Natural killer cell (primary cell): ENCODE data around the gene PRKCB. TPM values are rescaled to one million over a fixed set of nuclear protein-coding genes. Genes with fewer than 3 reads are reported as not detected.
A peak's percentile ranks its signal among the peaks of the same experiment; 100 is the strongest.

Experiments
- ATAC-seq, 3 donors: fragments of 150-1000 bp in 2 of 3; fragments of 200-7000 bp in 1 of 3; cut with Tn5 transposase; 1 replicate in 1 of 3; 2 replicates in 2 of 3; pipeline ENCODE4 v1.10.0; 2021; ENCODE audit warnings: mild to moderate bottlenecking in 2 of 3, moderate library complexity in 2 of 3
- DNase-seq, 2 donors: peaks; one replicate each; pipeline versions ENCODE4 v3.0.0 to v3.0.0-alpha.2; 2013 to 2021; ENCODE audit warnings: mixed read lengths in 1 of 2
- H3K27ac ChIP-seq: one replicate; pipeline ENCODE4 v1.5.1; 2013; ENCODE audit warnings: mild to moderate bottlenecking, low read length
- H3K27me3 ChIP-seq: one replicate; pipeline ENCODE4 v1.6.1; 2013; ENCODE audit warnings: low read length; ENCODE audit not compliant: control insufficient read depth, insufficient read depth
- H3K36me3 ChIP-seq: one replicate; pipeline ENCODE4 v1.6.1; 2013; ENCODE audit warnings: low read length; ENCODE audit not compliant: control insufficient read depth, insufficient read depth
- H3K4me1 ChIP-seq: one replicate; pipeline ENCODE4 v1.6.1; 2013; ENCODE audit warnings: low read length; ENCODE audit not compliant: control insufficient read depth, insufficient read depth
- H3K4me3 ChIP-seq: one replicate; pipeline ENCODE4 v1.5.1; 2013; ENCODE audit warnings: low read length
- H3K9me3 ChIP-seq: one replicate; pipeline ENCODE4 v1.6.1; 2013; ENCODE audit warnings: low read length; ENCODE audit not compliant: control insufficient read depth, insufficient read depth
- H3K27ac Mint-ChIP-seq, 2 donors: one replicate each; pipeline ENCODE4 v1.8.0; 2022; ENCODE audit warnings: mild to moderate bottlenecking in 2 of 2, mixed read lengths in 2 of 2, moderate library complexity in 1 of 2
- H3K27me3 Mint-ChIP-seq, 2 donors: one replicate each; pipeline ENCODE4 v1.8.0; 2022; ENCODE audit warnings: low read depth in 2 of 2, mixed read lengths in 2 of 2
- H3K36me3 Mint-ChIP-seq: one replicate; pipeline ENCODE4 v1.8.0; 2022; ENCODE audit warnings: mixed read lengths
- H3K4me1 Mint-ChIP-seq, 2 donors: one replicate each; pipeline ENCODE4 v1.8.0; 2022; ENCODE audit warnings: mixed read lengths in 2 of 2
- H3K4me3 Mint-ChIP-seq: one replicate; pipeline ENCODE4 v1.8.0; 2022; ENCODE audit warnings: mild to moderate bottlenecking, moderate library complexity, mixed read lengths
- H3K9me3 Mint-ChIP-seq, 2 donors: one replicate each; pipeline ENCODE4 v1.8.0; 2022; ENCODE audit warnings: mixed read lengths in 2 of 2
- WGBS: methylation state at CpG from one replicate; pipeline ENCODE4 v1.1.7; 2013; ENCODE audit warnings: missing lambda C conversion rate; ENCODE audit not compliant: insufficient coverage; 5-methylcytosine and 5-hydroxymethylcytosine counted together
- intact Hi-C: fragments of 100-400 bp; cut with micrococcal nuclease; formaldehyde crosslinking; loops from one replicate; pipeline ENCODE4 v1.14.2; 2022
- total RNA-seq, 4 donors: library from RNA; stranded (reverse); fragments of 120-200 nt in 1 of 4; gene quantifications; one replicate each; pipeline versions ENCODE4 v1.2.3 to v1.2.4, GENCODE V29; 2013 to 2022
- TF ChIP-seq, protein P1 (sequence below): fragments of 200-600 bp; IDR thresholded peaks from one replicate; pipeline ENCODE4 v1.8.0; 2022; ENCODE audit warnings: antibody characterized with exemption

PRKCB gene
- total RNA-seq, 3 donors from 2014 or later (not counting 1 experiment from before 2014, with no cell fraction given): 182 to 222 (median 183) TPM

DNA sequence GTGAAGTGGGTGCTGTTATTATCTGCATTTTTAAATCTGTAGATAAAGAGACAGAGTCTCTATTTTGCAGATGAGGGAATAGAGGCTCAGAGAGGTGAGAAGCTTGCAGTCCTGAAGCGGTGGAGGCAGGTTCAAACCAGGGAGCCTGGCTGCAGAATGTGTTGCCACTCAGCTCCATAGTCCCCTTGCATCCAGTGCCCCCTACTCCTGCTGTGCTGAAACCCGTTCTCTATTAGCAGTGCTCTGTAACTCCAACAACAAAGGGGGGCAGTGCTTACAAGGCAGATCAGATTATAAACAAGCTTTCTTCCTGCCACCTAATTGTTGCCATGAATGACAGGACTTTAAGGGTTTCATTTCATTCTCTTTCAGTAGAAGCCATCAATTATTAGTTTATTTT lies 302.2 kb downstream of the PRKCB start:
- H3K27ac Mint-ChIP-seq: peak overlapping the region in 1 of 2 donors; percentile 14
- Histone ChIP-seq H3K36me3 (peaks cover 22% of the 10 kb centered on the region), H3K27ac (no peak overlapping the region), H3K4me1 (no peaks in the 10 kb centered on the region), H3K4me3 (no peak overlapping the region), H3K9me3 (no peaks in the 10 kb centered on the region), H3K27me3 (no peaks in the 10 kb centered on the region)
- peaks cover 30 to 35% of the 10 kb centered on the region in 2 donors for H3K4me1 Mint-ChIP-seq
- TF ChIP-seq, protein P1, sequence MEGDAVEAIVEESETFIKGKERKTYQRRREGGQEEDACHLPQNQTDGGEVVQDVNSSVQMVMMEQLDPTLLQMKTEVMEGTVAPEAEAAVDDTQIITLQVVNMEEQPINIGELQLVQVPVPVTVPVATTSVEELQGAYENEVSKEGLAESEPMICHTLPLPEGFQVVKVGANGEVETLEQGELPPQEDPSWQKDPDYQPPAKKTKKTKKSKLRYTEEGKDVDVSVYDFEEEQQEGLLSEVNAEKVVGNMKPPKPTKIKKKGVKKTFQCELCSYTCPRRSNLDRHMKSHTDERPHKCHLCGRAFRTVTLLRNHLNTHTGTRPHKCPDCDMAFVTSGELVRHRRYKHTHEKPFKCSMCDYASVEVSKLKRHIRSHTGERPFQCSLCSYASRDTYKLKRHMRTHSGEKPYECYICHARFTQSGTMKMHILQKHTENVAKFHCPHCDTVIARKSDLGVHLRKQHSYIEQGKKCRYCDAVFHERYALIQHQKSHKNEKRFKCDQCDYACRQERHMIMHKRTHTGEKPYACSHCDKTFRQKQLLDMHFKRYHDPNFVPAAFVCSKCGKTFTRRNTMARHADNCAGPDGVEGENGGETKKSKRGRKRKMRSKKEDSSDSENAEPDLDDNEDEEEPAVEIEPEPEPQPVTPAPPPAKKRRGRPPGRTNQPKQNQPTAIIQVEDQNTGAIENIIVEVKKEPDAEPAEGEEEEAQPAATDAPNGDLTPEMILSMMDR: no peak
- no peak for ATAC-seq
- H3K27me3 Mint-ChIP-seq: no peaks in the 10 kb centered on the region
- H3K36me3 Mint-ChIP-seq: peaks cover 6% of the 10 kb centered on the region
- DNase-seq: no peak
- H3K4me3 Mint-ChIP-seq: no peak overlapping the region
- no peaks in the 10 kb centered on the region for H3K9me3 Mint-ChIP-seq
- 93% methylated on average over 2 of the region's 2 CpGs for WGBS
- intact Hi-C loops: no loop called here

GRCh38 chr16:24138575-24138974 lies 302.8 kb downstream of the PRKCB start:
- no peaks in the 10 kb centered on the region for H3K9me3 ChIP-seq
- Mint-ChIP-seq H3K27me3 (no peaks in the 10 kb centered on the region), H3K27ac (no peak overlapping the region), H3K4me3 (no peak overlapping the region), H3K36me3 (peaks cover 6% of the 10 kb centered on the region), H3K4me1 (peaks cover 26 to 35% of the 10 kb centered on the region in 2 donors), H3K9me3 (no peaks in the 10 kb centered on the region)
- peaks cover 20% of the 10 kb centered on the region for H3K36me3 ChIP-seq
- TF ChIP-seq, protein P1: no peak
- H3K27ac ChIP-seq: no peak overlapping the region
- H3K27me3 ChIP-seq: no peaks in the 10 kb centered on the region
- ATAC-seq: no peak
- H3K4me1 ChIP-seq: no peaks in the 10 kb centered on the region
- WGBS: 82% methylated on average over 2 of the region's 2 CpGs
- no peak overlapping the region for H3K4me3 ChIP-seq
- intact Hi-C loops: no loop called here
- no peak for DNase-seq

- ATAC-seq (no peak), DNase-seq (no peak)
- no peak overlapping the region for H3K4me3 ChIP-seq
- TF ChIP-seq, protein P1: no peak
- Mint-ChIP-seq H3K9me3 (no peaks in the 10 kb centered on the region), H3K4me3 (no peak overlapping the region), H3K36me3 (peaks cover 6% of the 10 kb centered on the region), H3K27me3 (no peaks in the 10 kb centered on the region), H3K4me1 (peaks cover 25 to 41% of the 10 kb centered on the region in 2 donors), H3K27ac (peak overlapping the region in 1 of 2 donors; percentile 32)
- H3K36me3 ChIP-seq: peaks cover 19% of the 10 kb centered on the region
- no peaks in the 10 kb centered on the region for H3K9me3 ChIP-seq
- intact Hi-C loops: no loop called here
- no peaks in the 10 kb centered on the region for H3K4me1 ChIP-seq
- no peaks in the 10 kb centered on the region for H3K27me3 ChIP-seq
- 86% methylated on average over 3 of the region's 3 CpGs for WGBS
- H3K27ac ChIP-seq: no peak overlapping the region
Measured at GRCh38 chr16:24139282-24139681, 303.5 kb downstream of the PRKCB start.

- H3K9me3 ChIP-seq: no peaks in the 10 kb centered on the region
- Mint-ChIP-seq H3K27ac (no peak overlapping the region), H3K4me1 (peaks cover 37 to 42% of the 10 kb centered on the region in 2 donors), H3K4me3 (no peak overlapping the region), H3K9me3 (no peaks in the 10 kb centered on the region), H3K36me3 (peaks cover 6% of the 10 kb centered on the region), H3K27me3 (no peaks in the 10 kb centered on the region)
- TF ChIP-seq, protein P1: no peak
- DNase-seq (no peak), ATAC-seq (no peak)
- no peaks in the 10 kb centered on the region for H3K4me1 ChIP-seq
- H3K27ac ChIP-seq: no peak overlapping the region
- peaks cover 22% of the 10 kb centered on the region for H3K36me3 ChIP-seq
- H3K4me3 ChIP-seq: no peak overlapping the region
- H3K27me3 ChIP-seq: no peaks in the 10 kb centered on the region
- no CpG with 5 or more reads among the region's 2 CpGs for WGBS
- intact Hi-C loops: no loop called here
Measured at GRCh38 chr16:24140730-24141129, 304.9 kb downstream of the PRKCB start.
